ENCODE data around the gene SLC25A22. TPM values are rescaled to one million over a fixed set of nuclear protein-coding genes. Genes with fewer than 3 reads are reported as not detected.

SLC25A22 gene
- total and polyA plus RNA-seq, 7 donors = 3.8 to 26.4 (median 7.2) TPM

DNA sequence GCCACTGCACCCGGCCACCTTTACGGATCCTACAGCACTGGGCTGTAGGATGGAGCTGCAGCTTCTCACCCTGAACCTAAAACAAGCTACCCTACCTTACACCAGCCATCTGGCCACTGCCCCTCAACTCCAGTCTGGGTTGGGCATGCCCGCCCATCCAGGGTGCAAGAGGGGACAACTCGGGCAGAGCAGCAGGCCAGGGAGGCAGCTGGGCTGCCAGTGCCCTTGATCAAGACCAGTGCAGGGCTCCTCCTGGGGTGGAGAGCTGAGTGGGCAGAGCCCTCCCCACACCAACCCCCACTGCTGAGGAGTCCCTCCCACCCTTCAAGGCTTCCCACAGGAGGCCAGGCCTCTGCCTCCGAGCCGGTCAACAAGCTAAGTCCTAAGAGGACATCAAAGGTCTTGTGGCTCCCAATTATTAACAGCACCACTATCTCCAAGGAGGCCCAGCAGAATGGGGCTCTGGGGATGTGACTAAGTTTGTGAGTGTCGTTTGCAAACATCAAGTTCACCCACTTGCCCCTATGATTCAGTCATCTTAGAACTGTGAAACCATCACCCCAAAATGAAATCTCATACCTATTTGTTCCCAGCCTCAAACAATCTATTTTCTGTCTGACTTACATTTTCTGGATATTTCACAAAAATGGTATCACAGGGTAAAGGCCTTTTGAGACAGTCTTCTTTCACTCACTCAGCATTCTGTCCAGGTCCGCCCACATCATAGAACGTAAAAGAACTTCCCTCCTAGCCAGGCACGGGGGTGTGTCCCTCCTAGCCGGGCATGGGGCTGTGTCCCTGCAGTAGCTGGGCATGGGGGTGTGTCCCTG lies 31.8 kb downstream of the SLC25A22 start:
- intact Hi-C loops (cut with DNase I) = no loop called here
- Histone ChIP-seq H3K27ac (no peak overlapping the region), H3K4me1 (no peaks in the 10 kb centered on the region), H3K36me3 (peaks cover 13 to 80% (median 32%) of the 10 kb centered on the region in 4 donors), H3K27me3 (no peaks in the 10 kb centered on the region), H3K9me3 (no peaks in the 10 kb centered on the region), H3K4me3 (no peak overlapping the region)
- WGBS, 2 donors = 68 to 81% methylated on average over 11 of the region's 11 CpGs
- no peak for DNase-seq
- TF ChIP-seq POLR2A (IDR thresholded peaks at IDR 0.05) (no peak), POLR2AphosphoS5 (IDR thresholded peaks at IDR 0.05) (no peak), EP300 (IDR thresholded peaks at IDR 0.05) (no peak)
- TF ChIP-seq, protein P1, sequence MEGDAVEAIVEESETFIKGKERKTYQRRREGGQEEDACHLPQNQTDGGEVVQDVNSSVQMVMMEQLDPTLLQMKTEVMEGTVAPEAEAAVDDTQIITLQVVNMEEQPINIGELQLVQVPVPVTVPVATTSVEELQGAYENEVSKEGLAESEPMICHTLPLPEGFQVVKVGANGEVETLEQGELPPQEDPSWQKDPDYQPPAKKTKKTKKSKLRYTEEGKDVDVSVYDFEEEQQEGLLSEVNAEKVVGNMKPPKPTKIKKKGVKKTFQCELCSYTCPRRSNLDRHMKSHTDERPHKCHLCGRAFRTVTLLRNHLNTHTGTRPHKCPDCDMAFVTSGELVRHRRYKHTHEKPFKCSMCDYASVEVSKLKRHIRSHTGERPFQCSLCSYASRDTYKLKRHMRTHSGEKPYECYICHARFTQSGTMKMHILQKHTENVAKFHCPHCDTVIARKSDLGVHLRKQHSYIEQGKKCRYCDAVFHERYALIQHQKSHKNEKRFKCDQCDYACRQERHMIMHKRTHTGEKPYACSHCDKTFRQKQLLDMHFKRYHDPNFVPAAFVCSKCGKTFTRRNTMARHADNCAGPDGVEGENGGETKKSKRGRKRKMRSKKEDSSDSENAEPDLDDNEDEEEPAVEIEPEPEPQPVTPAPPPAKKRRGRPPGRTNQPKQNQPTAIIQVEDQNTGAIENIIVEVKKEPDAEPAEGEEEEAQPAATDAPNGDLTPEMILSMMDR (IDR thresholded peaks at IDR 0.05) = no peak

DNA sequence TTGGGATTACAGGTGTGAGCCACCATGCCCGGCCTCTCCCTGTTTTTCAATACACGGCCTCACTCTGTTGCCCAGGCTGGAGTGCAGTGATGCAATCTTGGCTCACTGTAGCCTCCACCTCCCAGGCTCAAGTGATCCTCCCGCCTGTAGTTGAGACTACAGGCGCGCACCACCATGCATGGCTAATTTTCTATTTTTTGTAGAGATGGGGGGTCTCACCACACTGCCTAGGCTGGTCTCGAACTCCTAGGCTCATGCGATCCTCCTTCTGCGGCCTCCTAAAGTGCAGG lies 32.3 kb downstream of the SLC25A22 start:
- H3K9me3 ChIP-seq = no peaks in the 10 kb centered on the region
- no peaks in the 10 kb centered on the region for H3K4me1 ChIP-seq
- 95 to 96% methylated on average over 8 of the region's 8 CpGs for WGBS, 2 donors
- no peak for TF ChIP-seq POLR2AphosphoS5 (IDR thresholded peaks at IDR 0.05)
- TF ChIP-seq POLR2A (IDR thresholded peaks at IDR 0.05) = no peak
- TF ChIP-seq, protein P1 (IDR thresholded peaks at IDR 0.05) = no peak
- no peak for TF ChIP-seq EP300 (IDR thresholded peaks at IDR 0.05)
- H3K27ac ChIP-seq = no peak overlapping the region
- intact Hi-C loops (cut with DNase I) = no loop called here
- DNase-seq = no peak
- no peak overlapping the region for H3K4me3 ChIP-seq
- H3K27me3 ChIP-seq = no peaks in the 10 kb centered on the region
- H3K36me3 ChIP-seq = peaks cover 13 to 80% (median 29%) of the 10 kb centered on the region in 4 donors

DNA sequence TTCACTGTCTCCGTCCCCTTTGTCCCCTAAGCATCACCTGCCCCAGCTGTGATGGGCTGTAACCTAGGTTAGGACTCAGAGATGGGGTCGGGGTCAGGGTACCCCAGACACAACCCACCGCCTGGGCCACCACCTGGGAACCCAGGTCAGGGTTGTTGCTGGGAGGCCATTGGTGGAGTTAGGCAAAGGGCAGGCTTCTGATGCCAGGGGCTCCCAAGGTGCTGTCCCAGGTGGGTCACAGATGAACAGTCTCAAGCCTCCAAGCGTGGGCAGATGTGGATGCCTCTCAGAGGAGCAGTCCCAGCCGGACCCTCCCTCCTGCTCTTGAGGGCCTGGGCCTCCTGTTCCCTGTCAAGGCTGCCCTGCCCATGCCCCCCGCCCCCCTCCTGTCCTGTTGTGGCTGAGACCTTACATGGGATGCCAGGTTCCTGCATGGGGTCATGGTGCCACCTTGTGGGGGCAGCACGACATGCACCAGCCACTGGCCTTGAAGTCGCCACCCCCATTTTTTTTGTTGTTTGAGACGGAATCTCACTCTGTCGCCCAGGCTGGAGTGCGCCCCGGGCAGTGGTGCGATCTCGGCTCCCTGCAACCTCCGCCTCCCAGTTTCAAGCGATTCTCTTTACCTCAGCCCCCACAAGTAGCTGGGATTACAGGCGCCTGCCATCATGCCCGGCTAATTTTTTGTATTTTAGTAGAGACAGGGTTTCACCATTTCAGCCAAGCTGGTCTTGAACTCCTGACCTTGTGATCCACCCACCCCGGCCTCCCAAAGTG lies 32.9 kb downstream of the SLC25A22 start:
- Histone ChIP-seq H3K4me3 (no peak overlapping the region), H3K4me1 (no peaks in the 10 kb centered on the region), H3K27ac (no peak overlapping the region), H3K27me3 (no peaks in the 10 kb centered on the region), H3K36me3 (peaks cover 16 to 80% (median 31%) of the 10 kb centered on the region in 4 donors), H3K9me3 (no peaks in the 10 kb centered on the region)
- intact Hi-C loops (cut with DNase I) = no loop called here
- WGBS, 2 donors = 69 to 76% methylated on average over 19 of the region's 19 CpGs
- no peak for TF ChIP-seq POLR2AphosphoS5 (IDR thresholded peaks at IDR 0.05)
- TF ChIP-seq, protein P1 (IDR thresholded peaks at IDR 0.05) = peak in 3 of 4 experiments; percentile 22 to 49 (median 48)
- peak; percentile 75 for DNase-seq

DNA sequence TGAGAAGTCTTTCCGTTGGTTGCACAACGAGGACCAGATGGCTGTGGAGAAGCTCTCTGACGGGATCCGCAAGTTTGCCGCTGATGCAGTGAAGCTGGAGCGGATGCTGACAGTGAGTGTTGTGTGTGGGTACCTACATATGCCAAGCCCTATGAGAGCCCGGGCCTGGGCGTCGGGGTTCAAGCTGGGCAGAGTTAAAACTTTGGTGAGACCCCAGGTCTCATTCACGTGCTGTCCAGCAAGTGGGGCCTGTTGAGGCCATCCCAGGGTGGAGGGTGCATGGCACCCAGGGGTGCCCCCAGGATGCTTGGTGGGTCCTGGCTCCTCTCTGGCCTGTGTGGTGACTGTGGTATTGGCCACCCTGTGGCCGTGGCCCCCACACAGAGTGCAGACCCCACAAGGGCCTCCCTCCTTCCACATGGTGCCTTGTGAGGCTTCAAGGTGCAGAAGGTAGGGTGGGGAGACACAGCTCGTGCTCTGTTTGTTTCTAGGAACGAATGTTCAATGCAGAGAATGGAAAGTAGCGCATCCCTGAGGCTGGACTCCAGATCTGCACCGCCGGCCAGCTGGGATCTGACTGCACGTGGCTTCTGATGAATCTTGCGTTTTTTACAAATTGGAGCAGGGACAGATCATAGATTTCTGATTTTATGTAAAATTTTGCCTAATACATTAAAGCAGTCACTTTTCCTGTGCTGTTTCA lies 33.6 kb downstream of the SLC25A22 start:
- no peaks in the 10 kb centered on the region for H3K4me1 ChIP-seq
- DNase-seq = no peak
- TF ChIP-seq POLR2A (IDR thresholded peaks at IDR 0.05) = no peak
- no peak for TF ChIP-seq POLR2AphosphoS5 (IDR thresholded peaks at IDR 0.05)
- TF ChIP-seq EP300 (IDR thresholded peaks at IDR 0.05) = no peak
- TF ChIP-seq, protein P1 (IDR thresholded peaks at IDR 0.05) = no peak
- intact Hi-C loops (cut with DNase I) = no loop called here
- no peak overlapping the region for H3K4me3 ChIP-seq
- no peaks in the 10 kb centered on the region for H3K9me3 ChIP-seq
- H3K27ac ChIP-seq = no peak overlapping the region
- H3K36me3 ChIP-seq = peaks cover 20 to 80% (median 38%) of the 10 kb centered on the region in 4 donors
- 89 to 90% methylated on average over 18 of the region's 18 CpGs for WGBS, 2 donors
- H3K27me3 ChIP-seq = no peaks in the 10 kb centered on the region
